ENCODE data around the gene GRID2IP. TPM values are rescaled to one million over a fixed set of nuclear protein-coding genes. Genes with fewer than 3 reads are reported as not detected.

The GRID2IP gene
- total RNA-seq, 2 experiments from 2014 or later: 0.36 to 0.39 TPM

DNA sequence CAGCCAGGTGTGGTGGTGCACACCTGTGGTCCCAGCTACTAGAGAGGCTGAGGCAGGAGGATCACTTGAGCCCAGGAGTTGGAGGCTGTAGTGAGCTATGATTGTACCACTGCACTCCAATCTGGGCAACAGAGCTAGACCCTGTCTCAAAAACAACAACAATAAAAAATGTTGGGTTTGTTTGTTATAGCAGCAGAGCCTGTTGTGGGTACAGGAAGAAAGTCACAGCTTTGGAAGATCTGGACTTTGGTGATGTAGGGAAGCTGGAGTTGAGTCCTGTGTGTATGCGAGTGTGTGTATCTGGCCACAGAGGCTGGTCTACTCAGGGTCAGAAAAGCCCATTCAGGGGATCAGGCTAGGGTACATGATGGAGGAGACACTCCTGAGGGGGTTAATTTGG is 3.9 kb downstream of the GRID2IP start:
- Histone ChIP-seq H3K4me3 (ENCODE audit: low read length) (no peak overlapping the region), H3K9me3 (ENCODE audit: control insufficient read depth in 1 of 2, insufficient read depth in 1 of 2, low read length in 2 of 2) (no peaks in the 10 kb centered on the region), H3K27me3 (ENCODE audit: control insufficient read depth in 1 of 2, insufficient read depth in 2 of 2, low read length in 2 of 2) (no peaks in the 10 kb centered on the region), H3K4me1 (ENCODE audit: insufficient read depth, low read length) (peaks cover 9% of the 10 kb centered on the region), H3K36me3 (ENCODE audit: insufficient read depth, low read length) (no peaks in the 10 kb centered on the region), H3K27ac (ENCODE audit: low read depth in 1 of 2, low read length in 2 of 2) (no peak overlapping the region)
- no peak for DNase-seq
- H3K9me3 Mint-ChIP-seq: no peaks in the 10 kb centered on the region
- H3K27ac Mint-ChIP-seq: no peak overlapping the region
- ChIA-PET CTCF (no interaction called here), POLR2A (no interaction called here)
- intact Hi-C loops (cut with DNase I, micrococcal nuclease): no loop called here
- H3K4me3 Mint-ChIP-seq: no peak overlapping the region
- TF ChIP-seq, protein P1, sequence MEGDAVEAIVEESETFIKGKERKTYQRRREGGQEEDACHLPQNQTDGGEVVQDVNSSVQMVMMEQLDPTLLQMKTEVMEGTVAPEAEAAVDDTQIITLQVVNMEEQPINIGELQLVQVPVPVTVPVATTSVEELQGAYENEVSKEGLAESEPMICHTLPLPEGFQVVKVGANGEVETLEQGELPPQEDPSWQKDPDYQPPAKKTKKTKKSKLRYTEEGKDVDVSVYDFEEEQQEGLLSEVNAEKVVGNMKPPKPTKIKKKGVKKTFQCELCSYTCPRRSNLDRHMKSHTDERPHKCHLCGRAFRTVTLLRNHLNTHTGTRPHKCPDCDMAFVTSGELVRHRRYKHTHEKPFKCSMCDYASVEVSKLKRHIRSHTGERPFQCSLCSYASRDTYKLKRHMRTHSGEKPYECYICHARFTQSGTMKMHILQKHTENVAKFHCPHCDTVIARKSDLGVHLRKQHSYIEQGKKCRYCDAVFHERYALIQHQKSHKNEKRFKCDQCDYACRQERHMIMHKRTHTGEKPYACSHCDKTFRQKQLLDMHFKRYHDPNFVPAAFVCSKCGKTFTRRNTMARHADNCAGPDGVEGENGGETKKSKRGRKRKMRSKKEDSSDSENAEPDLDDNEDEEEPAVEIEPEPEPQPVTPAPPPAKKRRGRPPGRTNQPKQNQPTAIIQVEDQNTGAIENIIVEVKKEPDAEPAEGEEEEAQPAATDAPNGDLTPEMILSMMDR (IDR thresholded peaks at IDR 0.05): no peak
- no peaks in the 10 kb centered on the region for H3K36me3 Mint-ChIP-seq (ENCODE audit: low read depth)
- ATAC-seq (ENCODE audit: poor library complexity): no peak
- peaks cover 17% of the 10 kb centered on the region for H3K4me1 Mint-ChIP-seq (ENCODE audit: low read depth)
- no peaks in the 10 kb centered on the region for H3K27me3 Mint-ChIP-seq

DNA sequence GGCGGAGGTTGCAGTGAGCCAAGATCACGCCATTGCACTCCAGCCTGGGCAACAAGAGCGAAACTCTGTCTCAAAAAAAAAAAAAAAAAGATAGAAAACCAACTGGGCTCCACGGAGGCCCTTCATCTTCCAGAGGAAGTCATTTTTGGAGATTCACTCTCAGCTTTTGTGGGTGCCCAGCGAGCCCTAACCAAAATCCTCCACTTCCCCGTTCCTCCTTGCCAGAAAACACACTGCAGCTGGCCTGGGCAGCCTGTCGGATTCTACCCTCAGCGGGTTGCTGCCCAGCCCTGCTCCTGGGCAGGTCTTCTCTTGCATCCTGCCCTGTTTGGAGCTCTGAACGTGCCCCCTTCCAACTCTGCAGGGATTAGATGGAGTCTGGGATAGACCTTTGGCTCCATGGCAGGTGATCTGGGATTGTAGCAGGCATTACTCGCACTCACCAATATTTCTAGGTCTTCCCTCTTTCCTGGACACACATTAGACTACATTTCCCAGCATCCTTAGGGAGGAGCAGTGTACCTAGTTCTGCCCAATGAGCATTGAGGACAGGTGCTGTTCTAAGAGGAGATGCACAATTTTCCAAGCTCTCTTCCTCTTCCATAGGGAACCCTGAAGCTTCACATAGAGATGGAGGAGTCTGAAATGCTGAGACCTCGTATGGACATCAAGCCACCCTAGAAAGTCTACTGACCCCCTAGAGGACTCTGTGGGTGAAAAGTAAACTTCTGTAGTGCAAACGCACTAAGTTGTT is 4.6 kb downstream of the GRID2IP start:
- H3K36me3 ChIP-seq (ENCODE audit: insufficient read depth, low read length): no peaks in the 10 kb centered on the region
- H3K4me1 Mint-ChIP-seq (ENCODE audit: low read depth): peaks cover 17% of the 10 kb centered on the region
- ATAC-seq (ENCODE audit: poor library complexity) (no peak), DNase-seq (no peak)
- H3K27ac Mint-ChIP-seq: no peak overlapping the region
- no peak overlapping the region for H3K4me3 Mint-ChIP-seq
- ChIA-PET POLR2A (no interaction called here), CTCF (no interaction called here)
- intact Hi-C loops (cut with DNase I, micrococcal nuclease): no loop called here
- TF ChIP-seq, protein P1 (IDR thresholded peaks at IDR 0.05): no peak
- no peak overlapping the region for H3K27ac ChIP-seq (ENCODE audit: low read depth in 1 of 2, low read length in 2 of 2)
- no peaks in the 10 kb centered on the region for H3K9me3 ChIP-seq (ENCODE audit: control insufficient read depth in 1 of 2, insufficient read depth in 1 of 2, low read length in 2 of 2)
- no peak overlapping the region for H3K4me3 ChIP-seq (ENCODE audit: low read length)
- H3K27me3 Mint-ChIP-seq: no peaks in the 10 kb centered on the region
- H3K9me3 Mint-ChIP-seq: no peaks in the 10 kb centered on the region
- peaks cover 9% of the 10 kb centered on the region for H3K4me1 ChIP-seq (ENCODE audit: insufficient read depth, low read length)
- H3K27me3 ChIP-seq (ENCODE audit: control insufficient read depth in 1 of 2, insufficient read depth in 2 of 2, low read length in 2 of 2): no peaks in the 10 kb centered on the region
- H3K36me3 Mint-ChIP-seq (ENCODE audit: low read depth): no peaks in the 10 kb centered on the region

DNA sequence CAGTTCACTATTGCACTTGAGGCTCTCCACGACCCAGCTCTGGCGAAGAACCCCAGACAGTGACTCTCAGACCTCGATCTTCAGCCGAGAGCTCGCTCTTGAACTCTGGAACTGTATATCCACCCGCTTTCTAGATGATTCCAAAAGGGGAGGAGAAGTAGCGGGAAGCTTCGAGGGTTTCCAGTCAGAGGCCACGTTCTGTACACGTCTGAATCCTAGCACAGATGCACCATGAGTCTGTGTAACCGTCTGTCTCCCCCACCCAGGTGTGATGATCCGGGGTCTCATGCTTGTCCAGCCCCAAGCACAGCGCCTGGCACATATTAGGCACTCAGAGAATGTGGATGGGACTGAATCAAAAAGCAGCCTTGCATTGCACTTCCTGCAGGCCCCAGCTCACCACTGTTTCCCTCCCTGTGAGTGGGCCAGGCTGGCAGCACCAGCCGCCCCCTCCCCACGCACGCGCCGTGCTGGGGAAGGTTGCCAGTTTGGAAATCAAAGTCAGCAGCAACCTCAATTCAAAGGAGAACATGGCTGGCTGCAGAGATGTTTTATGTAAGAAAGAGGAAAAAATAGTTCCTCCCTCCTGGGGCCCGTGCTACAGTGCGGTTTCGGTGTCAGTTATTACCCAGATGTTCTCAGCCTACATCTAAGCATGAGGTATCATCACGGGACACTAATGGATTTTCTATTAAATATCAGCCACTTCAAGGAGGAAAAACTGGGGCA is 5.7 kb downstream of the GRID2IP start:
- Histone ChIP-seq H3K27ac (ENCODE audit: low read depth in 1 of 2, low read length in 2 of 2) (no peak overlapping the region), H3K4me1 (ENCODE audit: insufficient read depth, low read length) (peaks cover 9% of the 10 kb centered on the region), H3K27me3 (ENCODE audit: control insufficient read depth in 1 of 2, insufficient read depth in 2 of 2, low read length in 2 of 2) (no peaks in the 10 kb centered on the region), H3K36me3 (ENCODE audit: insufficient read depth, low read length) (no peaks in the 10 kb centered on the region), H3K4me3 (ENCODE audit: low read length) (no peak overlapping the region), H3K9me3 (ENCODE audit: control insufficient read depth in 1 of 2, insufficient read depth in 1 of 2, low read length in 2 of 2) (no peaks in the 10 kb centered on the region)
- Mint-ChIP-seq H3K4me1 (ENCODE audit: low read depth) (peaks cover 17% of the 10 kb centered on the region), H3K36me3 (ENCODE audit: low read depth) (no peaks in the 10 kb centered on the region), H3K9me3 (no peaks in the 10 kb centered on the region), H3K4me3 (peak overlapping the region; percentile 42), H3K27ac (peak overlapping the region; percentile 34), H3K27me3 (no peaks in the 10 kb centered on the region)
- CTCF ChIA-PET: interaction anchor here (0.6 kb wide), 1 partner anchor 48 kb away, joined by 3 read pairs; no protein-coding TSS in a partner anchor
- intact Hi-C loops (cut with DNase I, micrococcal nuclease): no loop called here
- ATAC-seq (ENCODE audit: poor library complexity) (peak; percentile 84), DNase-seq (peak in 3 of 14 experiments; percentile 21 to 37 (median 23))
- POLR2A ChIA-PET: no interaction called here
- TF ChIP-seq, protein P1 (IDR thresholded peaks at IDR 0.05): no peak

All from CD4-positive, alpha-beta T cell (primary cell).